GM23248 (cell line): ENCODE measurements around the gene TGFBR3L.

ENCODE experiments used
- EZH2 ChIP-seq: fragments of 200-600 bp; sonication (generic); IDR thresholded peaks from 2 replicates; pipeline ENCODE4 v1.6.1; 2018; ENCODE audit warnings: antibody characterized with exemption, mild to moderate bottlenecking; ENCODE audit not compliant: insufficient read depth, poor library complexity, severe bottlenecking
- EZH2phosphoT487 ChIP-seq: fragments of 200-600 bp; sonication (generic); IDR thresholded peaks from 2 replicates; pipeline ENCODE4 v1.6.1; 2018; ENCODE audit warnings: antibody characterized with exemption, moderate library complexity, mild to moderate bottlenecking, low read depth; ENCODE audit not compliant: insufficient read depth

GRCh38 chr19:7932276-7932929 is 17.8 kb downstream of the TGFBR3L start:
- no peak for TF ChIP-seq EZH2
- TF ChIP-seq EZH2phosphoT487 = no peak
